Right renal cortex interstitium (tissue), 3 donors: Measurements from ENCODE around the gene SMDT1. TPM values are rescaled to one million over a fixed set of nuclear protein-coding genes. Genes with fewer than 3 reads are reported as not detected.
"Not testable (repeated sequence)": the region's sequence is repeated elsewhere in the genome, so short reads cannot be mapped to it uniquely, and the experiment has no call there.

ENCODE experiments used
- DNase-seq, 3 donors: peaks; one replicate each; pipeline ENCODE4 v3.0.0-alpha.2; 2013; ENCODE audit warnings: low read depth in 3 of 3, low spot score in 2 of 3
- polyA plus RNA-seq, 3 donors: library from polyadenylated mRNA; unstranded; fragments of 120-200 nt; gene quantifications; one replicate each; pipeline ENCODE4 v1.2.1, GENCODE V29; 2013; ENCODE audit not compliant: insufficient read length in 3 of 3

The SMDT1 gene
- polyA plus RNA-seq, 3 donors: 67.7 to 129 (median 100) TPM

GRCh38 chr22:42070517-42071422, 8.7 kb upstream of the SMDT1 start, which contains the start of gene NAGA:
TSS of gene NAGA (minus strand) at chr22:42070812. CDS start at chr22:42070297, 515 bp downstream.
- peak; percentile 88 to 94 (median 91) for DNase-seq

GRCh38 chr22:42071508-42071907, 8.0 kb upstream of the SMDT1 start:
- DNase-seq: not testable (repeated sequence)

GRCh38 chr22:42072606-42073330, 6.7 kb upstream of the SMDT1 start:
- no peak for DNase-seq

DNA sequence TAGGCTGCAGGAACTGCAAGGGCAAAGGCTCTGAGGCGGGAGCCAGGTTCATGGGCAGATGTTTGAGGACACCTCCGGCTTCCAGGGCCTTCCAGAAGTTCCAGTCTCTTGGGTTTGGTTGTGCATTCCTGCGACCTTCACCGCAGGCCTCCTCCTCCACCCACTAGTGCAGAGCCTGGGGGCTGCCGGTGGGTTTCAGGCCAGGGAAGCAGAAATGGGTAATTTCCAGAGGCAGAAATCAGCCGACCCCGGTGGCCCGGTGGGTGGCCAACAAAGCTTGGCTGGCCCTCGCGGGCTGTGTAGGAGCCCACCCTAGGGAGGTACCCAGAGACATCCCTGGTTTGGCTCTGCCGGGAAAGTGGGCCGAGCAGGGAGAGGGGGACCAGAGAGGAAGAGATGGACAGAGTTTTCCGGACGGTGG, 5.9 kb upstream of the SMDT1 start:
- DNase-seq: no peak

DNA sequence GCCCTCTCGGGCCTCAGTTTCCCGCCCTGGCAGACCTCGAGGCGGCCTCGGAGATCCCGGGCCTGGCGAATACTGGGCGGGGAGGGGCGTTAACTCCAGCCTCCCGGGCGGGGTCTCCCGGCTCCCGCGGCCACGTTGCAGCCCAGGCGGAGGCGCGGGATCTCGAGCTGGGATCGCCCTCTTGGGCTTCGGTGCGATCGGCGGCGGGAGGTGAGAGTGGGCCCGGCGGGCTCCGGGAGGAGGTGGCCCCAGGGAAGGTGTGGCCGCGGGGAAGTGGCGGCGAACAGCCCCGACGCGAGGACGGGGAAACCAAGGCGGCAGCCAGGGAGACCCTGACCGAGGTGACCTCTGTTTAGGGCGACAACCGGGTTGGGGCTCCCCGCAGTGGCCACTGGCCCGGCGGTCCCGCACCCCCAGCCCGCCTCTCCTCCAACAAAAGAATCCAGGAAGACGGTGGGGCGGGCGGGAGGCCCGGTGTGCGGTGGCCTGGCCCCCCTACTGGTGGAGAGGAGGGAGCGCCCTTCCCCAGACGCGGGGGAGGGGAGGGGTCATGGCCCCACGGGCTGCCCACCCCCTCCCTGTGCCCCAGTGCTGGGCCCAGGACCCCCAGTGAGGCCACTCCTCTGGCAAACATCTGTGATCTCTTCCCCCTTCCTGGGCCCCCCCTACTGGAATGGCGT, 5.2 kb upstream of the SMDT1 start, which contains the start of gene PHETA2:
Gene PHETA2, plus strand, starts transcription at position 117 of the 680 bp plus-strand sequence. CDS start 3,046 bp downstream, outside the sequence.
- DNase-seq: no peak

DNA sequence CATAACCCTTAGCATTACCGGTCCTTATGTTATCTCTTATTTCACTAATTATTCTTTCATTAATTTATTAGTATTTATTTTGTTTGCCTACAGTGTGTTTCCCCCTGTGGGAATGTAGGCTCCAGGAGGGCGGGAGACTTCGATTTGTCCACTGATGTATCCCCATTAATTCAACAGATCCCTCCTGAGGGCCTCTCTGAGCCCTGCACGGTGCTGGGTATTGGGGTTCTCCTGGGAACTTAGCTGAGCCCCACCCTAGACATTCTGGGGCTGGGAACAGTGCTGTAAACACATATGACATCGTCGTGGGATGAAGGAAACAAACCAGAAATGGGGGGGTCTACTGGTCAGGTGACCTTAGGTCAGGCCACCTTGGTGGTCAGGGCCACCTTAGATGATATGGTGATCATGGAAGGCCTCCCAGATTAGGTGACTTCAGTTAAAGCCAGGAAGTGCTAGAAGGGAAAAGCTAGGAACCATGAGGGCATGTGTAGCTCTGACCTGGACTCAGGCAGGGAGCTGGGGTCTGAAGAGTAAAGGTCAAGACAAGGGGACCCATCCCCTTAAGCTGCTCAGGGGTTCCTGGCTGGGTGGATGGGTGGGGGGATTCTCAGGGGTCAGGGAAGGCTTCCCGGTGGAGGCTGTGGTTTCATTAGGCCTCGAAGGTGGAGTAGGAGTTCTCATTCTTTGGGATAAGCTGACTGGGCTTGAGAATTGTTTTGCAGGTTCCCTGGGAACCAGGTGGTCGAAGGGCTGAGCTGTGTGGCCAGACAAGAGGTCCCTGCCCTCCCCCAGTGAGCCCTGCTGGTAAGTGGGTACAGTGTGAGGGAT, 4.4 kb upstream of the SMDT1 start:
- DNase-seq: no peak

DNA sequence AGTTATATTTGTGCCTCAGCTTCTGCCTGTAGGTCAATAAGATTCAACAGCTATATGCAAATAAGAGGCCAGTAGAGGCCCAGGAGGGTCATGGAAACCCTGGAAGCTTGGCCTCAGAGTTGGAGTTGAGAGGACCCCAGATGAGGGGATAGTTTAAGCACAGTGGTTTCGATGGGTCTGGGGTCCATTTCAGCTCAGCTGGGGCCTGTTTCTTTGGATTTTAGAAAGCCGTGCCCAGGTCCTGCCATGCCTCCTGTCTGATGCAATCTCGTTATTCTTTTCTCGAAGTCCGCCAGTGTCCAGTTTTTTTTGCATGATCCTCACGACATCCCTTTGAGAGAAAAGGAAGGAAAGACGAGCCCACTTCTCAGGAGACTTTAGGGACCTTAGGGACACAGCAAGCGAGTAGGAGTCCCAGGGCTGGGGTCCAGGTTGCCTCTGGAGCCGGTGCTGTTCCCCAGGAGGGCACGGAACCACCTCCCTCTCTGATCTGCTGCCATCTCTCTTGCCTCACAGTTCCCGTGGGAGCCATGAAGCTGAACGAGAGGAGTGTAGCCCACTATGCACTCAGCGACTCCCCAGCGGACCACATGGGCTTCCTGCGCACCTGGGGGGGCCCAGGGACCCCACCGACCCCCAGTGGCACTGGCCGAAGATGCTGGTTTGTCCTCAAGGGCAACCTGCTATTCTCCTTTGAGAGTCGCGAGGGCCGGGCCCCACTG, 2.6 kb upstream of the SMDT1 start:
- no peak for DNase-seq

DNA sequence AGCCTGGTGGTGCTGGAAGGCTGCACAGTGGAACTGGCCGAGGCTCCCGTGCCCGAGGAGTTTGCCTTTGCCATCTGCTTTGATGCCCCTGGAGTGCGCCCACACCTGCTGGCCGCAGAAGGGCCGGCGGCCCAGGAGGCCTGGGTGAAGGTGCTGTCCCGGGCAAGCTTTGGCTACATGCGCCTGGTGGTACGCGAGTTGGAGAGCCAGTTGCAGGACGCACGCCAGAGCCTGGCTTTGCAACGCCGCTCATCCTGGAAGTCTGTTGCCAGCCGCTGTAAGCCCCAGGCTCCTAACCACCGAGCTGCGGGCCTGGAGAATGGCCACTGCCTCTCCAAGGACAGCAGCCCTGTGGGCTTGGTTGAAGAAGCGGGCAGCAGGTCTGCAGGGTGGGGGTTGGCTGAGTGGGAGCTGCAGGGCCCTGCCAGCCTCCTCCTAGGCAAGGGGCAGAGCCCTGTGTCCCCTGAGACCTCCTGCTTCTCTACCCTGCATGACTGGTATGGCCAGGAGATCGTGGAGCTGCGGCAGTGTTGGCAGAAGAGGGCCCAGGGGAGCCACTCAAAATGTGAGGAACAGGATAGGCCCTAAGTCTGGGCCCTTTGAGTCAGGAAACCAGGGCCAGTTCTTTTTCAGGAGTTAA, 1.9 kb upstream of the SMDT1 start:
- no peak for DNase-seq

- no peak for DNase-seq
Measured at GRCh38 chr22:42078469-42079318, 806 bp upstream of the SMDT1 start.

DNA sequence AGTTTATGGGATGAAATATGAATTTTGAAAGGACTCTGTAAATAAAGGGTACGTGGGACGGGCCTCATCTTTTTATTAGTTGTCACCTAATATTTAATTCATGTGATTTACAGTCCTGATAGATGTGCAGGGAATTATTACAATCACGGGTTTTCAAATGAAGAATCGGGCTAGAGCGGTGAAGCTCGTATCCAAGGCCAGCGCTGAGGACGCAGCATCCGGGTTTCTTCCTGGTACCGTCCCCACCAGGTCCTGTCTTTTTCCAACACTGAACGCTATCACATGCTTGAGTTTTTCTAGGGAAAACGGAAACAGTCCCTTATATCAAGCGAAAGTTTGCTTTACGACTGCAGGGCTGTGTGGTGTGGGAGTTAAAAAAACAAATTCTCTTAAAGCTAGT, 787 bp downstream of the SMDT1 start:
- no peak for DNase-seq

DNA sequence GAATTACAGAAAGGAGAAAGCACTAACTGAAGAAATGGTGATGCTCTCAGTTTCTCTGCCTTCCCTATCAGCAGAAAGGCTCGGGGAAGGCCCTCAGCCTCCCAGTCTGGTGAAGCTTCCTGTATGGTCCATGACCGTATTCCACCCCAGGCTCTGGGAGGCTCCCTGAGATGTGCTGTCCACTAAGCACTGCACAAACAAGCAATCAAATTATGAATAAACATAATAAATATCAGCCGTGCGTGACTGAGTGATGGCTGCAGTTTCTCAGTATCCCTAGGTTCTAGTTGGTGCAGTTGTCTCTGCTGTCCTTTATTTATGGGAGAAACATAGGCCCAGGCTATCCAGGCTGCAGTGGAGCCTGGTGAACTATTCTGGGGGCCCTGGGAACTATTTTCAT, 3.6 kb downstream of the SMDT1 start:
- no peak for DNase-seq

DNA sequence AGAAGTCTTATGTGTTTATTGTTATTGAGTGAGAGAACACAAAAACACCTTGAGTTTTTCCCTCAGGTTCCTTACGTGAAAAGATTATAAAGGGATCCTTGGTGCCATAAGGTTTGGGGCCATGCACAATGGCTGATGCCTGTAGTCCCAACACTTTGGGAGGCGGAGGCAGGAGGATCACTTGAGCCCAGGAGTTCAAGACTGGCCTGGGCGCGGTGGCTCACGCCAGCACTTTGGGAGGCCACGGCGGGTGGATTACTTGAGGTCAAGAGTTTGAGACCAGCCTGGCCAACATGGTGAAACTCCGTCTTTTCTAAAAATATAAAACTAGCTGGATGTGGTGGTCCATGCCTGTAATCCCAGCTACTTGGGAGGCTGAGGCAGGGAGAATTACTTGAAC, 5.4 kb downstream of the SMDT1 start:
- no peak for DNase-seq

GRCh38 chr22:42086051-42086450, 6.6 kb downstream of the SMDT1 start:
- no peak for DNase-seq

GRCh38 chr22:42090596-42091454, 11.3 kb downstream of the SMDT1 start, which contains the start of gene NDUFA6:
TSS of gene NDUFA6 (minus strand) at chr22:42090772. CDS start at chr22:42090744, 28 bp downstream.
- DNase-seq: peak; percentile 95 to 97 (median 96)

- DNase-seq: no peak
Measured at GRCh38 chr22:42091455-42091782, 11.9 kb downstream of the SMDT1 start.

DNA sequence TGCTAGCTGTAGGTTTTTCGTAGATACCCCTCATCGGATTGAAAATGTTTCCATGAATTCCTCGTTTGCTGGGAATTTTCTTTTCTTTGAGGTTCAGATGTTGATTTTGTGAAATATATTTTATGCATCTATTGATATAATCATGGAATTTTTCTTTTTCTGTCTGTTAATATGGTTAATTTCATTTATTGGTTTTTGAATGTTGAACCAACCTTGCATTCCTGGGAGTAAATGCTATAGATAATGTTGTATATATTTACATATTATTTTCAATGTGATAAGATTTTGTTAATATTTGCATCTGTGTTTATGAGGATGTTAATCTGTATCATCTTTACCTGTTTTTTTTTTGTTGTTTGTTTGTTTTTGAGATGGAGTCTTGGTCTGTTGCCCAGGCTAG, 21.7 kb downstream of the SMDT1 start:
- no peak for DNase-seq

GRCh38 chr22:42104332-42104860, 24.9 kb downstream of the SMDT1 start:
- not testable (repeated sequence) for DNase-seq
